Measurements from ENCODE around the gene PHLPP2. TPM values are rescaled to one million over a fixed set of nuclear protein-coding genes. Genes with fewer than 3 reads are reported as not detected.
A peak's percentile ranks its signal among the peaks of the same experiment; 100 is the strongest.

Gene PHLPP2
- total and polyA plus RNA-seq, 10 of the 15 experiments (the other 5 are each of a cell fraction or from before 2014, with no cell fraction given), result 1.0 to 13.2 (median 7.0) TPM

- no peak for TF ChIP-seq ZBTB33 (IDR thresholded peaks at IDR 0.05)
- TF ChIP-seq USF2 (IDR thresholded peaks at IDR 0.05; ENCODE audit: borderline replicate concordance, low read depth, low read length), result no peak
- no peak for TF ChIP-seq ATF7 (IDR thresholded peaks at IDR 0.05; ENCODE audit: low read depth)
- TF ChIP-seq HSF1 (IDR thresholded peaks at IDR 0.05; ENCODE audit: low read depth, low read length), result no peak
- TF ChIP-seq STAT1 (conservative IDR thresholded peaks at IDR 0.05), result 0 out of 2 replicates have a peak, but pooled peaks have one; percentile 68
- no peak for TF ChIP-seq GATAD2B (conservative IDR thresholded peaks at IDR 0.05; ENCODE audit: low read depth)
- TF ChIP-seq SREBF2 (IDR thresholded peaks at IDR 0.05; ENCODE audit: low read length), result no peak
- TF ChIP-seq SIN3A (IDR thresholded peaks at IDR 0.05; ENCODE audit: low read depth, low read length), result no peak
- no peak for TF ChIP-seq RBBP5 (conservative IDR thresholded peaks at IDR 0.05)
- TF ChIP-seq ETV6 (conservative IDR thresholded peaks at IDR 0.05 in 1 of 2, IDR thresholded peaks at IDR 0.05 in 1 of 2; ENCODE audit: borderline replicate concordance in 1 of 2, low read depth in 1 of 2), result no peak
- no peak for TF ChIP-seq RFX5 (IDR thresholded peaks at IDR 0.05; ENCODE audit: low read depth, low read length)
- TF ChIP-seq CUX1 (IDR thresholded peaks at IDR 0.05; ENCODE audit: insufficient replicate concordance, low read depth, low read length), result no peak
- no peak for TF ChIP-seq MYC (IDR thresholded peaks at IDR 0.05; ENCODE audit: insufficient read depth, insufficient read length, insufficient replicate concordance, low read length, severe bottlenecking)
- no peak for TF ChIP-seq ATF3 (IDR thresholded peaks at IDR 0.05; ENCODE audit: borderline replicate concordance, extremely low read depth, low read depth, low read length)
- TF ChIP-seq PAX8 (IDR thresholded peaks at IDR 0.05), result no peak
- TF ChIP-seq BCL3 (IDR thresholded peaks at IDR 0.05; ENCODE audit: borderline replicate concordance, insufficient read depth, low read depth, low read length, poor library complexity, severe bottlenecking), result no peak
Observed at GRCh38 chr16:71610936-71611871, 113.3 kb downstream of the PHLPP2 start (continued).

Measured in GM12878 (cell line).